ENCODE results near the gene FAM3C. TPM values are rescaled to one million over a fixed set of nuclear protein-coding genes. Genes with fewer than 3 reads are reported as not detected.

FAM3C gene
- total and polyA plus RNA-seq, 10 of the 15 experiments (the other 5 are each of a cell fraction or from before 2014, with no cell fraction given): 11.0 to 110 (median 27.8) TPM

- ChIA-PET SMC1A (ENCODE audit: uncharacterized antibody, unreplicated experiment) (interaction anchor here (0.7 to 13.5 kb wide), 7 partner anchors 9 to 530 kb away, joined by 3 to 281 read pairs (median 19); partner anchors contain the start of gene FAM3C), CTCF (interaction anchor here (1.2 to 12.1 kb wide), 5 partner anchors 8 to 15 kb away, joined by 4 to 87 read pairs (median 21); partner anchors contain the start of gene FAM3C), POLR2A (interaction anchor here (0.7 to 8.7 kb wide), 4 partner anchors 9 to 104 kb away, joined by 6 to 81 read pairs (median 28); partner anchors contain the start of gene FAM3C), RAD21 (ENCODE audit: unreplicated experiment) (interaction anchor here (0.7 to 10.5 kb wide), 4 partner anchors 8 to 1333 kb away, joined by 3 to 272 read pairs (median 60); partner anchors contain the start of gene FAM3C)
- no TSS peak for BruUV-seq (replicated peaks)
- no peaks in the 10 kb centered on the region for H4K20me1 ChIP-seq (ENCODE audit: control insufficient read depth, insufficient read depth)
- peaks cover 59% of the 10 kb centered on the region for H3K79me2 ChIP-seq (ENCODE audit: control insufficient read depth, insufficient read depth, low read length)
- H3K27me3 ChIP-seq (replicated peaks in 1 of 2; ENCODE audit: control insufficient read depth in 2 of 2, insufficient read depth in 2 of 2, low read length in 1 of 2): no peaks in the 10 kb centered on the region
- no peak overlapping the region for H2AFZ ChIP-seq (ENCODE audit: control insufficient read depth, low read depth, low read length)
- no peak for ATAC-seq
- DNase-seq (ENCODE audit: low read depth, low spot score): no peak
- intact Hi-C loops (cut with micrococcal nuclease; ENCODE audit: unreplicated experiment): loop anchor here (10.0 kb wide), 2 partner anchors 528 to 1252 kb away; partner anchors contain the start of gene TSPAN12
- no peak overlapping the region for H3K4me3 ChIP-seq
- H3K9me3 ChIP-seq (replicated peaks; ENCODE audit: control insufficient read depth, insufficient read depth, low read length): peaks cover 2% of the 10 kb centered on the region; the same call in 2 of the 3 replicates
- FAIRE-seq: no peak
- in situ Hi-C loops (cut with MboI): loop anchor here (25.0 kb wide), 1 partner anchor 970 kb away; no protein-coding TSS in a partner anchor
- no peak overlapping the region for H3K4me2 ChIP-seq (ENCODE audit: control insufficient read depth, insufficient read depth)
- peaks cover 0 to 13% of the 10 kb centered on the region in 2 experiments; a peak in 2 of 4 replicates for H3K36me3 ChIP-seq (ENCODE audit: control insufficient read depth in 2 of 2, insufficient read depth in 2 of 2, low read length in 1 of 2)
- TF ChIP-seq, protein P1, sequence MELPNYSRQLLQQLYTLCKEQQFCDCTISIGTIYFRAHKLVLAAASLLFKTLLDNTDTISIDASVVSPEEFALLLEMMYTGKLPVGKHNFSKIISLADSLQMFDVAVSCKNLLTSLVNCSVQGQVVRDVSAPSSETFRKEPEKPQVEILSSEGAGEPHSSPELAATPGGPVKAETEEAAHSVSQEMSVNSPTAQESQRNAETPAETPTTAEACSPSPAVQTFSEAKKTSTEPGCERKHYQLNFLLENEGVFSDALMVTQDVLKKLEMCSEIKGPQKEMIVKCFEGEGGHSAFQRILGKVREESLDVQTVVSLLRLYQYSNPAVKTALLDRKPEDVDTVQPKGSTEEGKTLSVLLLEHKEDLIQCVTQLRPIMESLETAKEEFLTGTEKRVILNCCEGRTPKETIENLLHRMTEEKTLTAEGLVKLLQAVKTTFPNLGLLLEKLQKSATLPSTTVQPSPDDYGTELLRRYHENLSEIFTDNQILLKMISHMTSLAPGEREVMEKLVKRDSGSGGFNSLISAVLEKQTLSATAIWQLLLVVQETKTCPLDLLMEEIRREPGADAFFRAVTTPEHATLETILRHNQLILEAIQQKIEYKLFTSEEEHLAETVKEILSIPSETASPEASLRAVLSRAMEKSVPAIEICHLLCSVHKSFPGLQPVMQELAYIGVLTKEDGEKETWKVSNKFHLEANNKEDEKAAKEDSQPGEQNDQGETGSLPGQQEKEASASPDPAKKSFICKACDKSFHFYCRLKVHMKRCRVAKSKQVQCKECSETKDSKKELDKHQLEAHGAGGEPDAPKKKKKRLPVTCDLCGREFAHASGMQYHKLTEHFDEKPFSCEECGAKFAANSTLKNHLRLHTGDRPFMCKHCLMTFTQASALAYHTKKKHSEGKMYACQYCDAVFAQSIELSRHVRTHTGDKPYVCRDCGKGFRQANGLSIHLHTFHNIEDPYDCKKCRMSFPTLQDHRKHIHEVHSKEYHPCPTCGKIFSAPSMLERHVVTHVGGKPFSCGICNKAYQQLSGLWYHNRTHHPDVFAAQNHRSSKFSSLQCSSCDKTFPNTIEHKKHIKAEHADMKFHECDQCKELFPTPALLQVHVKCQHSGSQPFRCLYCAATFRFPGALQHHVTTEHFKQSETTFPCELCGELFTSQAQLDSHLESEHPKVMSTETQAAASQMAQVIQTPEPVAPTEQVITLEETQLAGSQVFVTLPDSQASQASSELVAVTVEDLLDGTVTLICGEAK (IDR thresholded peaks at IDR 0.05; ENCODE audit: borderline replicate concordance): peak; percentile 63; the same call in 1 of the 2 replicates
- TF ChIP-seq MAX (IDR thresholded peaks at IDR 0.05; ENCODE audit: low read depth, low read length) (no peak), ZNF384 (IDR thresholded peaks at IDR 0.05; ENCODE audit: borderline replicate concordance, low read depth, low read length) (0 out of 2 replicates have a peak, but pooled peaks have one; percentile 36), EED (IDR thresholded peaks at IDR 0.05; ENCODE audit: low read depth) (no peak), SUPT20H (IDR thresholded peaks at IDR 0.05; ENCODE audit: borderline replicate concordance, control insufficient read depth, low read depth, low read length) (no peak), RUNX3 (IDR thresholded peaks at IDR 0.05; ENCODE audit: low read length) (no peak), RELA (IDR thresholded peaks at IDR 0.05; ENCODE audit: borderline replicate concordance, partially characterized antibody) (no peak), POU2F2 (IDR thresholded peaks at IDR 0.05; ENCODE audit: borderline replicate concordance, low read depth, low read length) (no peak), NFYB (IDR thresholded peaks at IDR 0.05; ENCODE audit: insufficient read depth, low read depth, low read length) (no peak)
- TF ChIP-seq, protein P2, sequence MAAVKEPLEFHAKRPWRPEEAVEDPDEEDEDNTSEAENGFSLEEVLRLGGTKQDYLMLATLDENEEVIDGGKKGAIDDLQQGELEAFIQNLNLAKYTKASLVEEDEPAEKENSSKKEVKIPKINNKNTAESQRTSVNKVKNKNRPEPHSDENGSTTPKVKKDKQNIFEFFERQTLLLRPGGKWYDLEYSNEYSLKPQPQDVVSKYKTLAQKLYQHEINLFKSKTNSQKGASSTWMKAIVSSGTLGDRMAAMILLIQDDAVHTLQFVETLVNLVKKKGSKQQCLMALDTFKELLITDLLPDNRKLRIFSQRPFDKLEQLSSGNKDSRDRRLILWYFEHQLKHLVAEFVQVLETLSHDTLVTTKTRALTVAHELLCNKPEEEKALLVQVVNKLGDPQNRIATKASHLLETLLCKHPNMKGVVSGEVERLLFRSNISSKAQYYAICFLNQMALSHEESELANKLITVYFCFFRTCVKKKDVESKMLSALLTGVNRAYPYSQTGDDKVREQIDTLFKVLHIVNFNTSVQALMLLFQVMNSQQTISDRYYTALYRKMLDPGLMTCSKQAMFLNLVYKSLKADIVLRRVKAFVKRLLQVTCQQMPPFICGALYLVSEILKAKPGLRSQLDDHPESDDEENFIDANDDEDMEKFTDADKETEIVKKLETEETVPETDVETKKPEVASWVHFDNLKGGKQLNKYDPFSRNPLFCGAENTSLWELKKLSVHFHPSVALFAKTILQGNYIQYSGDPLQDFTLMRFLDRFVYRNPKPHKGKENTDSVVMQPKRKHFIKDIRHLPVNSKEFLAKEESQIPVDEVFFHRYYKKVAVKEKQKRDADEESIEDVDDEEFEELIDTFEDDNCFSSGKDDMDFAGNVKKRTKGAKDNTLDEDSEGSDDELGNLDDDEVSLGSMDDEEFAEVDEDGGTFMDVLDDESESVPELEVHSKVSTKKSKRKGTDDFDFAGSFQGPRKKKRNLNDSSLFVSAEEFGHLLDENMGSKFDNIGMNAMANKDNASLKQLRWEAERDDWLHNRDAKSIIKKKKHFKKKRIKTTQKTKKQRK (IDR thresholded peaks at IDR 0.05; ENCODE audit: low read depth, low read length): no peak
- TF ChIP-seq, protein P3, sequence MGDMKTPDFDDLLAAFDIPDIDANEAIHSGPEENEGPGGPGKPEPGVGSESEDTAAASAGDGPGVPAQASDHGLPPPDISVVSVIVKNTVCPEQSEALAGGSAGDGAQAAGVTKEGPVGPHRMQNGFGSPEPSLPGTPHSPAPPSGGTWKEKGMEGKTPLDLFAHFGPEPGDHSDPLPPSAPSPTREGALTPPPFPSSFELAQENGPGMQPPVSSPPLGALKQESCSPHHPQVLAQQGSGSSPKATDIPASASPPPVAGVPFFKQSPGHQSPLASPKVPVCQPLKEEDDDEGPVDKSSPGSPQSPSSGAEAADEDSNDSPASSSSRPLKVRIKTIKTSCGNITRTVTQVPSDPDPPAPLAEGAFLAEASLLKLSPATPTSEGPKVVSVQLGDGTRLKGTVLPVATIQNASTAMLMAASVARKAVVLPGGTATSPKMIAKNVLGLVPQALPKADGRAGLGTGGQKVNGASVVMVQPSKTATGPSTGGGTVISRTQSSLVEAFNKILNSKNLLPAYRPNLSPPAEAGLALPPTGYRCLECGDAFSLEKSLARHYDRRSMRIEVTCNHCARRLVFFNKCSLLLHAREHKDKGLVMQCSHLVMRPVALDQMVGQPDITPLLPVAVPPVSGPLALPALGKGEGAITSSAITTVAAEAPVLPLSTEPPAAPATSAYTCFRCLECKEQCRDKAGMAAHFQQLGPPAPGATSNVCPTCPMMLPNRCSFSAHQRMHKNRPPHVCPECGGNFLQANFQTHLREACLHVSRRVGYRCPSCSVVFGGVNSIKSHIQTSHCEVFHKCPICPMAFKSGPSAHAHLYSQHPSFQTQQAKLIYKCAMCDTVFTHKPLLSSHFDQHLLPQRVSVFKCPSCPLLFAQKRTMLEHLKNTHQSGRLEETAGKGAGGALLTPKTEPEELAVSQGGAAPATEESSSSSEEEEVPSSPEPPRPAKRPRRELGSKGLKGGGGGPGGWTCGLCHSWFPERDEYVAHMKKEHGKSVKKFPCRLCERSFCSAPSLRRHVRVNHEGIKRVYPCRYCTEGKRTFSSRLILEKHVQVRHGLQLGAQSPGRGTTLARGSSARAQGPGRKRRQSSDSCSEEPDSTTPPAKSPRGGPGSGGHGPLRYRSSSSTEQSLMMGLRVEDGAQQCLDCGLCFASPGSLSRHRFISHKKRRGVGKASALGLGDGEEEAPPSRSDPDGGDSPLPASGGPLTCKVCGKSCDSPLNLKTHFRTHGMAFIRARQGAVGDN (IDR thresholded peaks at IDR 0.05): no peak
- H3K4me1 ChIP-seq (ENCODE audit: control insufficient read depth, insufficient read depth, low read length): peaks cover 38% of the 10 kb centered on the region
- H3K9ac ChIP-seq (ENCODE audit: control insufficient read depth, insufficient read depth, low read length): no peak overlapping the region
- H3K27ac ChIP-seq (ENCODE audit: control insufficient read depth, insufficient read depth): peak overlapping the region; percentile 35; the same call in 1 of the 2 replicates
Observed at GRCh38 chr7:121382473-121382872, 13.6 kb downstream of the FAM3C start.

Measured in GM12878 (cell line).